ENCODE data around the gene CYLD.

CYLD gene

DNA sequence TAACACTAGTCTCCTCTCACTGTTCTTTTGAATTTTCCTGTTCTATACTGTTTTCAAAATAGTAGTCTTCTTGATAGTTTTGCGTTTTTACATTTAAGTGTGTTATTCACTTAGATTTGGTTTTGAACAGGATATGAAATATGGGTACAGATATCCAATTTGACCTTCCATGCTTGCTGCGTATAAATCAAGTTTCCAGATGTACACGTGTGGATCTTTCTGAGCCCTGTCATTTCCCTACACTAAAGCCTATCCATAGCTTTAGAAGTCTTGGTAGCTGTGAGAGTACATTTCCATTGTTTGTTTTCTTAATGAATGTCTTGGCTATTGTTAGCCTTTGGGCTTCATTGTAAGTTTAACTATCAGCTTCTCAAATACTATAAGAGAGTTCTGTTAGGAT lies 20.4 kb downstream of the CYLD start:
- no peak for DNase-seq (ENCODE audit: low read depth in 2 of 2)
- no peak overlapping the region for H3K4me3 ChIP-seq (replicated peaks in 1 of 2; ENCODE audit: low read depth in 2 of 2, low read length in 2 of 2)
- TF ChIP-seq, protein P1, sequence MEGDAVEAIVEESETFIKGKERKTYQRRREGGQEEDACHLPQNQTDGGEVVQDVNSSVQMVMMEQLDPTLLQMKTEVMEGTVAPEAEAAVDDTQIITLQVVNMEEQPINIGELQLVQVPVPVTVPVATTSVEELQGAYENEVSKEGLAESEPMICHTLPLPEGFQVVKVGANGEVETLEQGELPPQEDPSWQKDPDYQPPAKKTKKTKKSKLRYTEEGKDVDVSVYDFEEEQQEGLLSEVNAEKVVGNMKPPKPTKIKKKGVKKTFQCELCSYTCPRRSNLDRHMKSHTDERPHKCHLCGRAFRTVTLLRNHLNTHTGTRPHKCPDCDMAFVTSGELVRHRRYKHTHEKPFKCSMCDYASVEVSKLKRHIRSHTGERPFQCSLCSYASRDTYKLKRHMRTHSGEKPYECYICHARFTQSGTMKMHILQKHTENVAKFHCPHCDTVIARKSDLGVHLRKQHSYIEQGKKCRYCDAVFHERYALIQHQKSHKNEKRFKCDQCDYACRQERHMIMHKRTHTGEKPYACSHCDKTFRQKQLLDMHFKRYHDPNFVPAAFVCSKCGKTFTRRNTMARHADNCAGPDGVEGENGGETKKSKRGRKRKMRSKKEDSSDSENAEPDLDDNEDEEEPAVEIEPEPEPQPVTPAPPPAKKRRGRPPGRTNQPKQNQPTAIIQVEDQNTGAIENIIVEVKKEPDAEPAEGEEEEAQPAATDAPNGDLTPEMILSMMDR (IDR thresholded peaks at IDR 0.05; ENCODE audit: low read depth, low read length), result no peak

DNA sequence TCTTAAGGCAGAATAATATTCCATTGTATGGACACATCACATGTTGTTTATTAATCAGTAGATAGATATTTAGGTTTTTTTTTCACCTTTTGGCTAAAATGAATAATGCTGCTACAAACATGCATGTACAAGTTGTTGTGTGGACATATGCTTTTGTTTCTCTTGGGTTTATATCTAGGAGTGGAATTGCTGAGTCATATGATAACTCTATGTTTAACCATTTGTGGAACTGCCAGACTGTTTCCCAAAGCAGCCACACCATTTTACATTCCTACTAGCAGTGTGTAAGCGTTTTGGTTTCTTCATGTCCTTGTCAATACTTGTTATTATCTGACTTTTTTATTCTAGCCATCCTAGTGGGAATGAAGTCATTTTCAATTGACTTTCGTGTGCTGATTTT lies 21.3 kb downstream of the CYLD start:
- DNase-seq (ENCODE audit: low read depth in 2 of 2), result peak; percentile 9 to 43
- TF ChIP-seq, protein P1 (IDR thresholded peaks at IDR 0.05; ENCODE audit: low read depth, low read length), result no peak
- H3K4me3 ChIP-seq (replicated peaks in 1 of 2; ENCODE audit: low read depth in 2 of 2, low read length in 2 of 2), result no peak overlapping the region

DNA sequence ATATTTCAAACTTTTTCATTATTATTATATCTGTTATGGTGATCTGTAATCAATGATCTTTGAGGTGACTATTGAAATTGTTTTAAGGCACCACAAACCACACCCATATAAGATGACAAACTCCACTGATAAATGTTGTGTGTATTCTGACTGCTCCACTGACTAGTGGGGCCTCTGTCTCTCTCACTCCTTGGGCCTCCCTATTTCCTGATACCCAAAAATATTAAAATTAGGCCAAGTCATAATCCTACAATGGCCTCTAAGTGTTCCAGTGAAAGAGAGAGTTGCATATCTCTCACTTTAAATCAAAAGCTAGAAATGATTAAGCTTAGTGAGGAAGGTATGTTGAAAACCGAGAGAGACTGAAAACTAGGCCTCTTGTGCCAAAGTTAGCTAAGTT lies 23.4 kb downstream of the CYLD start:
- DNase-seq (ENCODE audit: low read depth in 2 of 2), result no peak
- no peak overlapping the region for H3K4me3 ChIP-seq (replicated peaks in 1 of 2; ENCODE audit: low read depth in 2 of 2, low read length in 2 of 2)
- TF ChIP-seq, protein P1 (IDR thresholded peaks at IDR 0.05; ENCODE audit: low read depth, low read length), result no peak

DNA sequence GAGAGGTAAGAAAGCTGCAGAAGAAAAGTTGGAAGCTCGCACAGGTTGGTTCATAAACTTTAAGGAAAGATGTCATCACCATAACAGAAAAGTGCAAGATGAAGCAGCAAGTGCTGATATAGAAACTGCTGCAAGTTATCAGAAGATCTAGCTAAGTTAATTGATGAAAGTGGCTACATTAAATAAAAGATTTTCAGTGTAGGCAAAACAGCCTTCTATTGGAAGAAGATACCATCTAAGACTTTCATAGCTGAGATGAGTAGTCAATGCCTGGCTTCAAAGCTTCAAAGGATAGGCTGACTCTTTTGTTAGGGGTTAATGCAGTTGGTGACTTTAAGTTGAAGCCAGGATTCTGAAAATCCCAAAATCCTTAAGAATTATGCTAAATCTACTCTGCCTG lies 24.0 kb downstream of the CYLD start:
- TF ChIP-seq, protein P1 (IDR thresholded peaks at IDR 0.05; ENCODE audit: low read depth, low read length), result no peak
- no peak for DNase-seq (ENCODE audit: low read depth in 2 of 2)
- no peak overlapping the region for H3K4me3 ChIP-seq (replicated peaks in 1 of 2; ENCODE audit: low read depth in 2 of 2, low read length in 2 of 2)

DNA sequence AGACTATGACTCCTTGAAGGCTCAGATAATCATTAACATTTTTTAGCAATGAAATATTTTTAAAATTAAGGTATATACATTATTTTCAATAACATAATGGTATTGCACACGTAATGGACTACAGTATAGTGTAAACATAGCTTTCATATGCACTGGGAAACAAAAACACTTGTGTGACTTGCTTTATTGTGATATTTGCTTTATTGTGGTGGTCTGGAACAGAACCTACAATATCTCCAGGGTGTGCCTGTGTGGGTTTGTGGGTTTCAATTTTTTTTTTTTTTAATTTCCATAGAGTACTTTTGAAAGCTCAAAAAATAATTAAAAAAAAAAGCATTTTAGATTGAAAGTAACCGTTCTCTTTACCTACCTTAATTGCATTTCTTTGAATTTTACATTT lies 25.3 kb downstream of the CYLD start:
- DNase-seq (ENCODE audit: low read depth in 2 of 2), result no peak
- H3K4me3 ChIP-seq (replicated peaks in 1 of 2; ENCODE audit: low read depth in 2 of 2, low read length in 2 of 2), result no peak overlapping the region
- TF ChIP-seq, protein P1 (IDR thresholded peaks at IDR 0.05; ENCODE audit: low read depth, low read length), result no peak

DNA sequence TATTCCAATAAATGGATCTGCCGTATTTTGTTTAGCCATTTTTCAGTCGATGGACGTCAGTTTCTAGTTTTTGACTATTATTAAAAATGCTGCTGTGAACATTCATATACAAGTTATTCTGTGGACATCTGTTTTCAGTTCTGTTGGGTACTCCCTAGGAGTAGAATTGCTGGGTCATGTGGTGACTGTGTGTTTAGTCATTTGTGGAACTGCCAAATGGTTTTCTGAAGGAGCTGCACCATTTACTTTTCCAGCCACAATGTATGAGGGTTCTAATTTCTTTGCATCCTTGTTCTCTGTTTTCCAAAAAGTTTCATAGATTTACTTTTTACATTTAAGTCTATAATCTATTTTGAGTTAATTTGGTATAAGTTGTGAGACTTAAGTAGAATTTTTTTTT lies 29.5 kb downstream of the CYLD start:
- H3K4me3 ChIP-seq (replicated peaks in 1 of 2; ENCODE audit: low read depth in 2 of 2, low read length in 2 of 2), result no peak overlapping the region
- peak in 1 of 2 donors; percentile 85 for DNase-seq (ENCODE audit: low read depth in 2 of 2)
- TF ChIP-seq, protein P1 (IDR thresholded peaks at IDR 0.05; ENCODE audit: low read depth, low read length), result no peak

DNA sequence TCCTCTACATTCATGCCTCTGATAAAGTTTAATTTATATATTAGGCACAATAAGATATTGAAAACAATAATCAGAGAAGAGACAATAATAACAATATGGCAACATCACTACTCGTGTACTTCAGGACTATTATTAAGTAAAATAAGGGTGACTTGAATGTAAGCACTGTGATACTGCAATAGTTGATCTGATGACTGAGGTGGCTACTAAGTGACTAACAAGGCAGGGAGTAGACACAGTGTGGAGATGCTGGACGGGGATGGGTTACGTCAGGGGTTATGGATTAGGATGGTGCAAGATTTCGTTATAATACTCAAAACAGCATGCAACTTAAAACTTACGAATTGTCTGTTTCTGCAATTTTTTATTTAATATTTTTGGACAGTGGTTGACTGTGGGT lies 32.5 kb downstream of the CYLD start:
- TF ChIP-seq, protein P1 (IDR thresholded peaks at IDR 0.05; ENCODE audit: low read depth, low read length), result no peak
- H3K4me3 ChIP-seq (replicated peaks in 1 of 2; ENCODE audit: low read depth in 2 of 2, low read length in 2 of 2), result no peak overlapping the region
- no peak for DNase-seq (ENCODE audit: low read depth in 2 of 2)

All from cardiac fibroblast (primary cell).